CD1c-positive myeloid dendritic cell (primary cell): ENCODE results near the gene TVP23C.
"Not testable (repeated sequence)": the region's sequence is repeated elsewhere in the genome, so short reads cannot be mapped to it uniquely, and the experiment has no call there.

Experiments
- DNase-seq: peaks from one replicate; pipeline ENCODE4 v3.0.0-alpha.2; 2016; ENCODE audit errors: extremely low spot score

Gene TVP23C

GRCh38 chr17:15563375-15563857 is at the start of gene TVP23C:
TVP23C (minus strand) TSS chr17:15563483; CDS start chr17:15563448, 35 bp downstream.
- peak; percentile 66 for DNase-seq

GRCh38 chr17:15592960-15593359 is 29.7 kb upstream of the TVP23C start:
- not testable (repeated sequence) for DNase-seq

GRCh38 chr17:15591986-15592385 is 28.7 kb upstream of the TVP23C start:
- DNase-seq, result not testable (repeated sequence)

- DNase-seq, result not testable (repeated sequence)
Measured at GRCh38 chr17:15590844-15591243, 27.6 kb upstream of the TVP23C start.

- DNase-seq, result not testable (repeated sequence)
Measured at GRCh38 chr17:15589544-15590536, 26.6 kb upstream of the TVP23C start.

GRCh38 chr17:15588017-15588416 is 24.7 kb upstream of the TVP23C start:
- DNase-seq, result not testable (repeated sequence)

- not testable (repeated sequence) for DNase-seq
Measured at GRCh38 chr17:15583313-15583712, 20.0 kb upstream of the TVP23C start.

GRCh38 chr17:15581462-15581861 is 18.2 kb upstream of the TVP23C start:
- not testable (repeated sequence) for DNase-seq

GRCh38 chr17:15576848-15577247 is 13.6 kb upstream of the TVP23C start:
- DNase-seq, result not testable (repeated sequence)

GRCh38 chr17:15574660-15575059 is 11.4 kb upstream of the TVP23C start:
- DNase-seq, result not testable (repeated sequence)

GRCh38 chr17:15573870-15574269 is 10.6 kb upstream of the TVP23C start:
- not testable (repeated sequence) for DNase-seq

GRCh38 chr17:15562613-15563374 is 489 bp downstream of the TVP23C start:
- not testable (repeated sequence) for DNase-seq

GRCh38 chr17:15561439-15561838 is 1.8 kb downstream of the TVP23C start:
- DNase-seq, result not testable (repeated sequence)

- DNase-seq, result not testable (repeated sequence)
Measured at GRCh38 chr17:15558403-15559105, 4.7 kb downstream of the TVP23C start.

GRCh38 chr17:15557334-15557832 is 5.9 kb downstream of the TVP23C start:
- not testable (repeated sequence) for DNase-seq

- not testable (repeated sequence) for DNase-seq
Measured at GRCh38 chr17:15552932-15553331, 10.4 kb downstream of the TVP23C start.

GRCh38 chr17:15549552-15549951 is 13.7 kb downstream of the TVP23C start:
- DNase-seq, result not testable (repeated sequence)

GRCh38 chr17:15546604-15547003 is 16.7 kb downstream of the TVP23C start:
- not testable (repeated sequence) for DNase-seq

GRCh38 chr17:15540371-15541219 is 22.7 kb downstream of the TVP23C start:
- DNase-seq, result not testable (repeated sequence)

- DNase-seq, result not testable (repeated sequence)
Measured at GRCh38 chr17:15533122-15533521, 30.2 kb downstream of the TVP23C start.
